ENCODE measurements around the gene BTC. TPM values are rescaled to one million over a fixed set of nuclear protein-coding genes. Genes with fewer than 3 reads are reported as not detected.

The BTC gene
- total RNA-seq, 4 donors from 2014 or later, result 1.8 to 13.4 (median 4.6) TPM

DNA sequence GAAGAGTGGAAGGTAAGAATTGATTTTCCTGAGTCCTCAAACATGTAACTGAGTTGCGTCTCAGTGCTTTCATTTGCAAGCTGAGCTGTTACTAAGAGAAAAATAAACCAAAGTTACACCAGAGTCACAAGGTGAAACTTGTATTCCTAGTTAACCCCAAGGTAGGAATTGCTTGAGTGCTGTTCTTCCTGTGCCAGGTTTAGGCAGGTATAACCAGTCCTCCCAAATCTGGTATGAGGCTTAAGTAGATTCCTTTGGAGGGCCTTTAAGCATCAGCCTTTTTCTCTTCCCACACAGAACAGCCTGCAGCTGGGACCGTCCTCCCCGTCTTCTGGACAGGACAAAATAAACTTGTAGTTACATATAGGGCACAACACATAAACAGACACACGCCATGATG is 2.3 kb upstream of the BTC start:
- TF ChIP-seq, protein P1, sequence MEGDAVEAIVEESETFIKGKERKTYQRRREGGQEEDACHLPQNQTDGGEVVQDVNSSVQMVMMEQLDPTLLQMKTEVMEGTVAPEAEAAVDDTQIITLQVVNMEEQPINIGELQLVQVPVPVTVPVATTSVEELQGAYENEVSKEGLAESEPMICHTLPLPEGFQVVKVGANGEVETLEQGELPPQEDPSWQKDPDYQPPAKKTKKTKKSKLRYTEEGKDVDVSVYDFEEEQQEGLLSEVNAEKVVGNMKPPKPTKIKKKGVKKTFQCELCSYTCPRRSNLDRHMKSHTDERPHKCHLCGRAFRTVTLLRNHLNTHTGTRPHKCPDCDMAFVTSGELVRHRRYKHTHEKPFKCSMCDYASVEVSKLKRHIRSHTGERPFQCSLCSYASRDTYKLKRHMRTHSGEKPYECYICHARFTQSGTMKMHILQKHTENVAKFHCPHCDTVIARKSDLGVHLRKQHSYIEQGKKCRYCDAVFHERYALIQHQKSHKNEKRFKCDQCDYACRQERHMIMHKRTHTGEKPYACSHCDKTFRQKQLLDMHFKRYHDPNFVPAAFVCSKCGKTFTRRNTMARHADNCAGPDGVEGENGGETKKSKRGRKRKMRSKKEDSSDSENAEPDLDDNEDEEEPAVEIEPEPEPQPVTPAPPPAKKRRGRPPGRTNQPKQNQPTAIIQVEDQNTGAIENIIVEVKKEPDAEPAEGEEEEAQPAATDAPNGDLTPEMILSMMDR (IDR thresholded peaks at IDR 0.05), result no peak
- intact Hi-C loops (cut with DNase I), result no loop called here
- Histone ChIP-seq H3K4me1 (peaks cover 3 to 46% (median 13%) of the 10 kb centered on the region in 3 donors), H3K4me3 (no peak overlapping the region), H3K36me3 (no peaks in the 10 kb centered on the region), H3K27me3 (peaks cover 0 to 21% (median 0%) of the 10 kb centered on the region in 4 donors), H3K9me3 (no peaks in the 10 kb centered on the region), H3K27ac (peak overlapping the region in 3 of 4 donors; percentile 65 to 75 (median 73))
- no peak for DNase-seq
- WGBS, 2 donors, result 46 to 49% methylated on average over 3 to 4 of the region's 4 CpGs

DNA sequence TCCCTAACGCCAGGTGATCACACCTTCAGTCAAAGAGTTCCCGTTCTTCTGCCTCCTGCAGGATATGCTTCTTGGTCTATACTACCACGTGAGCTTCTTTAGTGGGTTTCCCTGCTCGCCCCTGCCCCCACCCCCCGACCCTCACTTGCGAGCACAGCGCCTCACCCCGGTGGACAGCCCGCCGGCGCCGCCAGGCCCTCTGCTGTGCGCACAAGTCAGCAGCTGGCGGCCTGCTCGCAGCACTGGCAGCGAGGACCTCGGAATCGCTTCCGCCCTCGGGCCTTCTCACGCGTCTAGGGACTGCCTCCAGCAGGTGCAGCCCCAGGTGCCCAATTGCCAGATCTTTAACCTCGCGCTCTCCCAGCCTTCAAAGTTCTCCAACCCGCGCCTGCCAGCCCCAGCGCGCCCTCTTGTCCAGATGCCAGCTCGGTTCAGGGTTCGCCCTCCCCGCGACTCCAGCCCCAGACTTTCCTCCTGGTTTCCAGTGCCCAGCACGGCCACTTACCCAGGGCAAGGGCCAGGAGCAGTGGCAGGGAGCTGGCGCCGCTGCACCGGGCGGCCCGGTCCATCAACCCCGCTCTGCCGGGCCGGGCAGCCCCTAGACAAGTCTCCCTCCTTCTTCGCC is 454 bp downstream of the BTC start:
- DNase-seq, result no peak
- 0 to 1% methylated on average over 3 to 15 of the region's 42 CpGs for WGBS, 2 donors
- intact Hi-C loops (cut with DNase I), result no loop called here
- peaks cover 0 to 26% (median 0%) of the 10 kb centered on the region in 4 donors for H3K27me3 ChIP-seq
- TF ChIP-seq POLR2A (IDR thresholded peaks at IDR 0.05), result no peak
- TF ChIP-seq, protein P1 (IDR thresholded peaks at IDR 0.05), result peak in 5 of 6 experiments; percentile 16 to 30 (median 22)
- H3K4me1 ChIP-seq, result peaks cover 3 to 46% (median 13%) of the 10 kb centered on the region in 3 donors
- peak overlapping the region; percentile 66 to 76 (median 72) for H3K4me3 ChIP-seq
- H3K9me3 ChIP-seq, result no peaks in the 10 kb centered on the region
- H3K36me3 ChIP-seq, result no peaks in the 10 kb centered on the region
- peak overlapping the region; percentile 82 to 94 (median 89) for H3K27ac ChIP-seq

DNA sequence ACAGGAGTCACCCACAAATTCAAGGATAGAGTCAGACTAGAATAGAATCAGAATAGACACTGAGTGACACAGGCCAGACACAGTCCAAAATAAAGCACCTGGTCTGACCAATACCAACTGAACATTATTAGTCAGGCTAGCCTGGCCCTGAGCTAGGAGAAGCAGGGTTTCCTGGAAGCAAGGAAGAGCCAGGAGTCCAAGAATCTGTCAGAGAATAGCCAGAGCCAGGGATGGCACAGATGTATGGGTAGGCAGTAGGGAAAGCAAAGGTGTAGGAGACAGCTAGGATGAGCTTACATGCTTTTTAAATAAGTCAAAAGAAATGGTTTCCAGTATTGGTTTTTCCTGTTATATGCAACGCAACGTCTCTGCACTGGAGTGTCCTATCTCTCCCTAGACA is 3.7 kb downstream of the BTC start:
- Histone ChIP-seq H3K27ac (no peak overlapping the region), H3K9me3 (no peaks in the 10 kb centered on the region), H3K36me3 (no peaks in the 10 kb centered on the region), H3K4me1 (peaks cover 3 to 26% (median 13%) of the 10 kb centered on the region in 3 donors), H3K27me3 (peaks cover 0 to 26% (median 0%) of the 10 kb centered on the region in 4 donors), H3K4me3 (no peak overlapping the region)
- no peak for DNase-seq
- WGBS, 2 donors, result 90 to 96% methylated on average over 2 of the region's 2 CpGs
- intact Hi-C loops (cut with DNase I), result no loop called here
- no peak for TF ChIP-seq POLR2A (IDR thresholded peaks at IDR 0.05)

DNA sequence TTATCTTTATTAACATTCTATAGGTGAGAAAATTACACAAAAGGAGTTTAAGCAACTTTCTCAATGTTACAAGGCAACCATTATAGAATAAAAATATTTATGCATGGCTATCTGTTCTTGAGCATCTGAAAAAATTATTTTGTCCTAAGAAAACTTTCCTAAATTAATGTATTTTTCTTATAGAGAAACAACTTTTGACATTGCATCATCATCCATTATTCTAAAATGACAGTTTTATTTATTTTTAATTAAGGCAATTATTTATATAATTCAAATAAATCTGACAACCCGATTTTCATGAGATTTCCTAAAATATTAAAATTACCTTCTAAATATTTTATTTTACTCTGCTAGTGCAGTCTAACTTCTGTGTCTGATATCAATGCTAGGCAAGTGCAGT is 4.8 kb downstream of the BTC start:
- H3K9me3 ChIP-seq, result no peaks in the 10 kb centered on the region
- WGBS, 2 donors, result 77 to 92% methylated on average over 1 of the region's 1 CpG
- no peak overlapping the region for H3K4me3 ChIP-seq
- no peak overlapping the region for H3K27ac ChIP-seq
- no peak for TF ChIP-seq POLR2A (IDR thresholded peaks at IDR 0.05)
- TF ChIP-seq, protein P1 (IDR thresholded peaks at IDR 0.05), result no peak
- no peaks in the 10 kb centered on the region for H3K36me3 ChIP-seq
- peaks cover 0 to 24% (median 0%) of the 10 kb centered on the region in 4 donors for H3K27me3 ChIP-seq
- intact Hi-C loops (cut with DNase I), result no loop called here
- peaks cover under 1 to 16% (median 10%) of the 10 kb centered on the region in 3 donors for H3K4me1 ChIP-seq
- DNase-seq, result no peak

DNA sequence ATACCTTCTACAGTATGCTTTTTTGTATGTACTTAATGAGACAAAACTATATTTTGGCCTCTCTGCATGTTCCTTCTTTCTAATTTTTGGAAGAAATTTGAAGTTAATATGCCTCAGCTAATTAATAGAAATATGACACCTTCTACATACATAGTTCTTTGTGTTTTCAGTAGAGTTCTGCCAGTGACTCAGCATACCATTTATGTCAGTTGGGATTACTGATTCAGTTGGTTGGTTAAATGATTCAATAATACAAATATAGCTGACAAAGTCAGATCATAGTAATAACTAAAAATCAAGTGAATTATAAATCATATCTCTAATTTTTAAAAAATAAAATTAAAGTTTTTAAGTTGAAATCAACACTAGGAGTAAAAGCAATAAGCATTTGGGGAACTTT is 16.8 kb downstream of the BTC start:
- no peak for DNase-seq
- Histone ChIP-seq H3K4me1 (no peaks in the 10 kb centered on the region), H3K27me3 (no peaks in the 10 kb centered on the region), H3K36me3 (no peaks in the 10 kb centered on the region), H3K27ac (no peak overlapping the region), H3K9me3 (no peaks in the 10 kb centered on the region), H3K4me3 (no peak overlapping the region)
- intact Hi-C loops (cut with DNase I), result no loop called here
- no peak for TF ChIP-seq POLR2A (IDR thresholded peaks at IDR 0.05)
- TF ChIP-seq, protein P1 (IDR thresholded peaks at IDR 0.05), result no peak
